ENCODE results near the gene DLL1.

- TF ChIP-seq, protein P1, sequence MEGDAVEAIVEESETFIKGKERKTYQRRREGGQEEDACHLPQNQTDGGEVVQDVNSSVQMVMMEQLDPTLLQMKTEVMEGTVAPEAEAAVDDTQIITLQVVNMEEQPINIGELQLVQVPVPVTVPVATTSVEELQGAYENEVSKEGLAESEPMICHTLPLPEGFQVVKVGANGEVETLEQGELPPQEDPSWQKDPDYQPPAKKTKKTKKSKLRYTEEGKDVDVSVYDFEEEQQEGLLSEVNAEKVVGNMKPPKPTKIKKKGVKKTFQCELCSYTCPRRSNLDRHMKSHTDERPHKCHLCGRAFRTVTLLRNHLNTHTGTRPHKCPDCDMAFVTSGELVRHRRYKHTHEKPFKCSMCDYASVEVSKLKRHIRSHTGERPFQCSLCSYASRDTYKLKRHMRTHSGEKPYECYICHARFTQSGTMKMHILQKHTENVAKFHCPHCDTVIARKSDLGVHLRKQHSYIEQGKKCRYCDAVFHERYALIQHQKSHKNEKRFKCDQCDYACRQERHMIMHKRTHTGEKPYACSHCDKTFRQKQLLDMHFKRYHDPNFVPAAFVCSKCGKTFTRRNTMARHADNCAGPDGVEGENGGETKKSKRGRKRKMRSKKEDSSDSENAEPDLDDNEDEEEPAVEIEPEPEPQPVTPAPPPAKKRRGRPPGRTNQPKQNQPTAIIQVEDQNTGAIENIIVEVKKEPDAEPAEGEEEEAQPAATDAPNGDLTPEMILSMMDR (conservative IDR thresholded peaks at IDR 0.05; ENCODE audit: low read length): no peak
- TF ChIP-seq EZH2phosphoT487 (IDR thresholded peaks at IDR 0.05; ENCODE audit: borderline replicate concordance, low read depth, low read length): no peak
Observed at GRCh38 chr6:170236131-170236836, 54.6 kb downstream of the DLL1 start.

Measured in OCI-LY7 (cell line).